Measurements from ENCODE around the gene DICER1. TPM values are rescaled to one million over a fixed set of nuclear protein-coding genes. Genes with fewer than 3 reads are reported as not detected.
A peak's percentile ranks its signal among the peaks of the same experiment; 100 is the strongest.

The DICER1 gene
- total RNA-seq, 4 donors from 2014 or later, result 38.3 to 124 (median 54.4) TPM

DNA sequence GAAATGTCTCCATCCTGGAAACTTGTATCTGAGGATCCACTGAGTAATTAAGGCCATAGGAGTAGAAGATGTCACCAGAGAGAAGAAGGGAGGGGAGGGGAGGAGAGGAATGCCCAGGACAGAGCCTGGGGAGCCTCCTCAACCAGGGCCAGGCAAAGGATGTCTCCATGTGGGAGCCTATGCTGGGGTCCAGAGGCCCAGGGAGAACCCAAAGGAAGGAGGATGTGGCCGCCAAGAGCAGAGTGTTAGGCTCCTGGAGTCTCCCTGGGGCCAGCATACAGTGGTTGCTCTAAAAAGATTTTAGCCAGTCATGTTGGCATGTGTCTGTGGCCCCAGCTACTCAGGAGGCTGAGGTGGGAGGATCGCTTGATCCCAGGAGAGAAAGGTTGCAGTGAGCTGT, 92.6 kb downstream of the DICER1 start:
- Histone ChIP-seq H3K27ac (no peak overlapping the region), H3K4me1 (no peaks in the 10 kb centered on the region), H3K9me3 (no peaks in the 10 kb centered on the region), H3K36me3 (no peaks in the 10 kb centered on the region), H3K27me3 (peaks cover 8% of the 10 kb centered on the region), H3K4me3 (no peak overlapping the region)
- peak in 1 of 2 donors; percentile 48 for DNase-seq (ENCODE audit: low spot score in 2 of 2)
- TF ChIP-seq EP300 (IDR thresholded peaks at IDR 0.05) (no peak), CTCF (IDR thresholded peaks at IDR 0.05) (no peak), POLR2AphosphoS5 (IDR thresholded peaks at IDR 0.05) (no peak)
- 93% methylated on average over 2 of the region's 2 CpGs for WGBS

- Histone ChIP-seq H3K4me1 (no peaks in the 10 kb centered on the region), H3K9me3 (no peaks in the 10 kb centered on the region), H3K27ac (no peak overlapping the region), H3K36me3 (no peaks in the 10 kb centered on the region), H3K27me3 (peaks cover 4% of the 10 kb centered on the region), H3K4me3 (no peak overlapping the region)
- WGBS, result 95% methylated on average over 6 of the region's 6 CpGs
- TF ChIP-seq CTCF (IDR thresholded peaks at IDR 0.05) (no peak), POLR2A (IDR thresholded peaks at IDR 0.05) (no peak), POLR2AphosphoS5 (IDR thresholded peaks at IDR 0.05) (no peak)
- DNase-seq (ENCODE audit: low spot score in 2 of 2), result peak in 1 of 2 donors; percentile 69
These were observed 93.1 kb downstream of the DICER1 start for GRCh38 chr14:95064256-95064655.

DNA sequence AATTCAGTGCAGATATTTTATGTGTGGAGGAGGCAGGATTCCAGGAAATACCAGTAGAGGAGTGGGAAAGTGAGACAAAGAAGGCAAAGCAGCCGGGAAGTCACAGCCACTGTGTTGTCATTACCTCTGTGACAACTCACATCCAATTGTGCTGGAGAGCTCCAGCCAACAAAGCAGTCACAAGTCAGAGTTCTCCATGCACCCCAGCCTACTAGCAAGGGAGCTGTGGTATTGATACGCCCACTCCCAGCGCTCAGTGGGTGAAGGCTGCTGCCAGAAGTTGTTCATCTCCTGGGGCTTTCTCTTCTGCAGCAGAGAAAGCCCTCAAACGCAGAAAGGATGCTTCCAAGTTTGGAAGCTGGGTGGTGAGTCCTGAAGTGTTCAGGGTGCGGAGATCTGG, 93.9 kb downstream of the DICER1 start:
- no peaks in the 10 kb centered on the region for H3K4me1 ChIP-seq
- no peak overlapping the region for H3K4me3 ChIP-seq
- H3K9me3 ChIP-seq, result no peaks in the 10 kb centered on the region
- no peaks in the 10 kb centered on the region for H3K27me3 ChIP-seq
- H3K27ac ChIP-seq, result no peak overlapping the region
- H3K36me3 ChIP-seq, result no peaks in the 10 kb centered on the region
- peak in 1 of 2 donors; percentile 49 for DNase-seq (ENCODE audit: low spot score in 2 of 2)
- WGBS, result 47% methylated on average over 5 of the region's 5 CpGs
- TF ChIP-seq POLR2AphosphoS5 (IDR thresholded peaks at IDR 0.05) (no peak), CTCF (IDR thresholded peaks at IDR 0.05) (no peak), EP300 (IDR thresholded peaks at IDR 0.05) (no peak), POLR2A (IDR thresholded peaks at IDR 0.05) (no peak)

- Histone ChIP-seq H3K27ac (no peak overlapping the region), H3K4me1 (no peaks in the 10 kb centered on the region), H3K4me3 (no peak overlapping the region), H3K27me3 (no peaks in the 10 kb centered on the region), H3K9me3 (no peaks in the 10 kb centered on the region), H3K36me3 (no peaks in the 10 kb centered on the region)
- no peak for DNase-seq (ENCODE audit: low spot score in 2 of 2)
- TF ChIP-seq POLR2AphosphoS5 (IDR thresholded peaks at IDR 0.05), result no peak
- TF ChIP-seq EP300 (IDR thresholded peaks at IDR 0.05), result no peak
- no peak for TF ChIP-seq CTCF (IDR thresholded peaks at IDR 0.05)
- TF ChIP-seq POLR2A (IDR thresholded peaks at IDR 0.05), result no peak
- WGBS, result 87% methylated on average over 5 of the region's 5 CpGs
These were observed 94.4 kb downstream of the DICER1 start for GRCh38 chr14:95062946-95063345.

- no peak for TF ChIP-seq POLR2AphosphoS5 (IDR thresholded peaks at IDR 0.05)
- no peak for TF ChIP-seq POLR2A (IDR thresholded peaks at IDR 0.05)
- no peak for TF ChIP-seq CTCF (IDR thresholded peaks at IDR 0.05)
- TF ChIP-seq EP300 (IDR thresholded peaks at IDR 0.05), result no peak
- WGBS, result 89% methylated on average over 5 of the region's 5 CpGs
These were observed 95.1 kb downstream of the DICER1 start for GRCh38 chr14:95062220-95062619.

More at GRCh38 chr14:95062220-95062619, 95.1 kb downstream of the DICER1 start:
- H3K27ac ChIP-seq, result no peak overlapping the region
- H3K9me3 ChIP-seq, result no peaks in the 10 kb centered on the region
- H3K4me1 ChIP-seq, result no peaks in the 10 kb centered on the region
- H3K27me3 ChIP-seq, result no peaks in the 10 kb centered on the region
- H3K4me3 ChIP-seq, result no peak overlapping the region
- H3K36me3 ChIP-seq, result no peaks in the 10 kb centered on the region
- DNase-seq (ENCODE audit: low spot score in 2 of 2), result no peak
